Measurements from ENCODE around the gene AQP6.
A peak's percentile ranks its signal among the peaks of the same experiment; 100 is the strongest.

Gene AQP6

DNA sequence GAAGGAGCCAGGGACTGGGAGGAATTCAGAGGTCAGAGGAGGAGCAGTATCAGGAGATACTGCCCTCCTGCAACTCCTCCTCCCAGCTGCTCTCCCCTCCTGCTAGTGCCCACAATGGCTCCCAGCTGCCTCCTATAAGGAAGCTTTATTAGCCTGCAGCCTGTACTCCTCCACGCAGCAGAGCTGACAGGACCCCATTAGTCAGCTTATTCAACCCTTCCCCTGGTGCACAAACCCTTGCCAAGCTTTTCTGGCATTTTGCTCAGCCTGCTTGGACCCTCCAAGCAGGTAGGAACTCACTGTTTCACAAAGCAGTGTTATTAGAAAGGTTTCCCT lies 29.2 kb upstream of the AQP6 start:
- DNase-seq: no peak

DNA sequence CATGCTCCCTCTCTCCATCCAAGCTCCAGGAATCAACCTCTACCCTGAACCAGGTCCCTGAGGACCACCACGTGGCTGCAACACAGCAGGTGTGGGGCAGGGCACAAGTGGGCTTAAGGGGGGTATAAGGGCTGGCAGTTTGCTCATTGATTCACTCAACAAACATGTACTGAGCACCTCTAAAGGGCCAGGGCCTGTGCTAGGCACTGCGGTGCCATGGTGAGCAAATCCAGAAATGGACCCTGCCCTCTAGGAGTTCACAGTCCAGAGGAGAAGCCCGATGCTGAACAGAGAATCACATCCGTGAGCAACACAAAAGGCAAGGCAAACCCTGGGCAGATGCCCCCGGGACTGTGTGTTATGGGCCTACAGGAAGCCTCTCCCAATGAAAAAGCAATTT lies 28.7 kb upstream of the AQP6 start:
- peak; percentile 11 for DNase-seq

DNA sequence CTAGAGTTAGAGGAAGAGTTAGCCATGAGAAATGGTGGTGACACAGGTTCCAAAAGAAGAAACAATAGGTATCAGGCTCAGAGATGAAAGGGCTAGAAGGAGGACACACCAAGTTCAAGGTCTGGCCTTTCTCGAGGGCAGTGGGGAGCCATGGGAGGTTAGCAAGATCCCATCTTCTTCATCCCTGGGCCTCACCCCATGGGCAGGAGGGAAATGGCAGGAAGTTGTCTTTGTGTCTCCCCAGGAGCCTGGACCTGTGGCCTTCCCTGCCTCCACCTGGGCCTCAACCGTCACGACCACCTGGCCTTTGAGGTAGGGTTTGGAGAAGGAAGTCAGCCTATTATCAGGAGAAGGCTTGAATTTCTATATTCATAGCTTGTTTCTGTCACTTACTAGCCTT lies 28.0 kb upstream of the AQP6 start:
- peak; percentile 15 for DNase-seq

DNA sequence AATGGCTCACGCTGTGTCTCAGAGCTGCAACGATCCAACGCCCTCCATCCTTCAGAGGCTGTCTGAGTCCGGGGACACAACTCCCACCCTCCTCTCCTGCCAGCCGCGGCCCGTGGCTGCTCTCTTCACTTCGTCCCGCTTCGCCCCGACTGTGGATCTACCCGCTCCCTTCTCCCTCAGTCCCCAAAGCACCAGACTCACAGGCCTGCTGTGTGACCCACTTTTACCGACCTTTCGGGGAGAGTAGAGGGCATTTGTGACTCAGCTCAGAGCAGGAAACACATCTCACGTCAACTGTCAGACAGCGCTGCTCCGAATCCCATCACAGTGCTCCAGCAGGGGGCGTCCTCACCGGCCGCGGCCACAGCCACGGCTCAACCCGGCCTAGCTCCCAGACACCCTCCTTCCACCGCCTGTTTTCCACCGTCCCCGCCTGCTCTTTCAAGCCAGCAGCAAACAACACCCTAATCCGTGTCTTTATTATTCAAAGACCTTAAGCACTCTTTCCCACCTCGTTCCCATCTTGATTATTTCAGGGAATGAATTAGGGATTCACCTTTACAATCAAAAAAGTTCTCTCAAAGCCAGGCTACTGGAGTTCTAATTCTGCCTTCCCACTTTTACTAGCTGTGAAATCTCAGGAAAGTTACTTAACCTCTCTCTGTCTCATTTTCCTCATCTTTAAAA lies 27.2 kb upstream of the AQP6 start:
- DNase-seq: peak; percentile 75

DNA sequence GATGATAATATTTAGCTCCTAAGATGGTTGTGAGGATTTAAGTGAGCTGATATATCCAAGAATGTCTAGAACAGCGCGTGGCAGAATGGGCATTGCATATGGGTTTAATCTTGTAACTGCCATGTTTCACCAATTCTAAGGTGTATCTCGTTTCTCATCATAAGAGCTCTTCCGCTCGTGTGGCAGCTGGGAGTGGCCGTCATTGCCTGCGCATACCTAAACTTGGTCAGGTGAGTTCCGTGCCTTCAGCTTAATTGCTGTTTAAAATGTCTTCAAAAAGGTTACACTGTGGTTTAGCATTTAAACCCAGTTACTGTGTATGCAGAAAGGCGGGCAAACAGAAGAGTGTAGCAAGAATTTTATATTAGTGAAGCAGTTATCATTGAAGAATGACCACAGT lies 26.7 kb upstream of the AQP6 start:
- DNase-seq: no peak

DNA sequence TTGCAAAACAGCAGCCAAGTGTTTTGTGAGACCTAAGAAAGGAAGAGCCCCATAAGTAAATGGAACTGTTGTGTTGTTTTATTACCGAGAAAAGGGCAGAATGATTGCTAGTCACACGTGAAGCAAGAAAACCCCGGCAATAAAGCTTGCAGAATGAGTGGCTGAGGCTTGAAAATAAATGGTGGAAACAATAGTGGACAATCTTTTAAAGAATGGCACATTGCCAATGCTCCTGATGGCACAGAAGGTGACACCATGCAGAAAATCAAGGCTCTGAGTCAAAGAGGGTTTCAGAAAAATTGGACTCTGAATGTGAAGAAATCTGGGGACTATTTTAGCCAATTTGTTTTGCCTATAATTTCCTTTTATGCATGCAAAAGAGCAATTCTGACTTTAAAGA lies 26.2 kb upstream of the AQP6 start:
- no peak for DNase-seq

DNA sequence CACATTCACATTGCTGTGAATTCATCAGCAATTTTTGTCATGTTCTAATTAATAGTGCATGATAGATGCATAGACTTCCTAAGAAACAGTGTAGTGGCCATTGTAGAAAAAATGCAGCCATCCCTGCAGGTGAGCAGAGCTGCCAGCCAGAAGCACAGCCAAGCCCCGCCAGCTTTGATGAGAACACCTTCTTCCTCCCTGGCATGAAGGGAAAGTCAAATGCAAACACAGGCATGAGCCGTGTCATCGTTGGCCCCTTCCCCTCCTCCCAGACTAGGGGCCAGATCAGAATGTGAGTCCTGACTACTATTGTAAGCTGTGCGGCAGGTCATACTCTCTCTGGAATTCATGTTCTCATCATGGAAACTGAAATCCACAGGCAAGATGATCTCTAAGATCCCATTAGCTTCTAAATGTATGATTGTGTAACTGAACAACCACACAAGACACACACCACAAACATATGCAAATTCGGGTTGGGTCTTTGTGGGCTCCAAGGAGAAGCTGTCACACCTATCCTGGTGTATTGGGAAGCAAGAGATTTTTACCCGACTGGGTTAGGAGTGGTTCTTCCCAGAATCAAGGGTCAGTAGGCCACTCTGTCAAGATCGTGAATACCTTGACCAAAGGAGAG lies 25.0 kb upstream of the AQP6 start:
- DNase-seq: no peak

DNA sequence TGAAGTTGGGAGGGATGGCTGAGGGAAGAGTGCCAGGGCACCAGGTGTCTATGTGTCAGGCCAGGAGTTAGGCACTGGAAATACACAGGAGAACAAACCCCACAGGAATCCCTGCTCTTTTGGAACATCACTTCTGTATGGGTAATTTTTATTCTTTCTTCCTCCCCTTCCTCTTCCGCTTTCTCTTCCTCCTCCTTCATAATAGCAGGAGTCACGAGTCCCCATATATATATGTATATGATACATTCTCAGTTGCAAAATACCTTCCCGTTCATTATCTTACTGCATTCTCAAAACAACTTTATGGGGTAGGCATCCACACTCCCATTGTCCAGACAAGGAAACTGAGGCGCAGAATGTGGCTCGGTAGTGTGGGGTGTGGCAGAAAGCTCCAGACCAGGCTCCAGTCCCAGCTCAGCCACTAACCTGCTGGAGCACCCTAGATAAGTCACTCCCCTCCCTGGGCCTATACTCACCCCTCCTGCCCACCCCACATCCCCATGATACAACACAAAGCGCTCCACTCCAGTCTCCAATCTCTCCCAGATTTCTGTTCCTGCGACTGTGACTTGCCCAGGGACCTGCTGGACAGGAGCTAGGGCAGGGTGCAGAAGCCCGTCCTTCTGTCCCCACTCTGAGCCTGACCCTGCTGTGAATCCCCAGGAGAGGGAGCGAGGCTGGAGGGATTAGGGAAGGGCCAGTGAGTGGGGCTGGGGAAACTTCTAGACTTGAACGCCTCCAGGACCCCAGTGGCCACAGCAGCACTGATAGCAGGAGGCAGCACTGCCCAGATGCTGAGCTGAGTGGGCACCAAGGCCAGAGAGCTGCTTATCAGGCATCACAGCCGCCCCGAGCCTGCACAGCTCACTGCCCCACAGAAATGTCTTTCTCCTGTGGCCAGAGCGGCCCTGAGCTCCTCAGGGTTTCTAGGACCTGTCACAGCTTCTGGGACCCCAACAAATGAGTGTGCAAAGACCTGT lies 23.6 kb upstream of the AQP6 start:
- no peak for DNase-seq

DNA sequence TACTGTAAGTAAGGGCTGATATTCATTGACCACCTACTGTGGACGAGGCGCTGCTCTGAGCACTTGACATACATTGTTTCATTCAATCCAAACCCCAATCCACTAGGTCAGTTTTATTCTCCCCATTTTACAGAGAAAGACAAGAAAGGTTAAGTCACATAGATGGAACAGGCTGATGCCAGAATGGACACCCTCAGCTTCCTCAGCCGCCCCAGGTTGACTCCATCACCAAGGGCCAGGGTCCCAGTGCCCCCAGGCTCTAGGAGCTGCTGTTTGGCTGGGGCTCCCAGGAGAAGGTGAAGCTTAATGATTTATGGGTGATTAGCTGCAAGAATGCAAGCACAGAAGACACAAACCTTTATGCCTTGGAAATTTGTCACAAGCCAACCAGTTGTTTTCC lies 22.9 kb upstream of the AQP6 start:
- DNase-seq: no peak

DNA sequence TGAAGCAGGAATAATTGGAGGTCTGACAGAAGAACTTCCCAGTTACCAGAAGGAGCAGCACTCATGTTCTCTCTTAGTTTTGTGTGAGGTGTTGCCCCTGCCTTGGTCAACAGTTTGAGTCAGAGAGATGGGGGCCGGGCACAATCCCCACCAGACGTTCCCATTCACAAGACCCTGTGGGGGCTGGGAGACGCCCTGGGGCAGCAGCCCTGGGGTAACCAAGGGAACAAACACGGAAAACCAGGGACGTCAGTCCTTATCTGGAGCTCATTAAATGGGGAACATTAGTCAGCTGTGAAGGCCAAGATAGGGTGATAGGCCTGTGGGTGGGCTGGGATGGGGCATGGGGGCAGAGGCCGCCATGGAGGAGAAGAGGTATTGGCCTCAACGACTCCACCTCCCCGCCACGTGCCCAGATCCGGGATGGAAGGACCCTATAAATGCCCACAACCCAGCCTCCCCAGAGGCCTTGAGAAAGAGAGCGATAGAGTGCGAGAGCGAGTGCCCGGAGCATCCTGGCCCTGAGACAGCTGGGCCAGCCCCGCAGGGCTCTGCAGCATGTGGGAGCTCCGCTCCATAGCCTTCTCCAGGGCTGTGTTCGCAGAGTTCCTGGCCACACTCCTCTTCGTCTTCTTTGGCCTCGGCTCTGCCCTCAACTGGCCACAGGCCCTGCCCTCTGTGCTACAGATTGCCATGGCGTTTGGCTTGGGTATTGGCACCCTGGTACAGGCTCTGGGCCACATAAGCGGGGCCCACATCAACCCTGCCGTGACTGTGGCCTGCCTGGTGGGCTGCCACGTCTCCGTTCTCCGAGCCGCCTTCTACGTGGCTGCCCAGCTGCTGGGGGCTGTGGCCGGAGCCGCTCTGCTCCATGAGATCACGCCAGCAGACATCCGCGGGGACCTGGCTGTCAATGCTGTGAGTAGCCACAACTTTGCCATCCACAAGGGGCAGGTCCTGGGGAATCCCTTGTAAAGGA lies 22.2 kb upstream of the AQP6 start, which contains the start of gene AQP2:
TSS of gene AQP2 (plus strand) at position 465 of the 979 bp plus-strand sequence. CDS start at position 559, 94 bp downstream.
- DNase-seq: no peak

DNA sequence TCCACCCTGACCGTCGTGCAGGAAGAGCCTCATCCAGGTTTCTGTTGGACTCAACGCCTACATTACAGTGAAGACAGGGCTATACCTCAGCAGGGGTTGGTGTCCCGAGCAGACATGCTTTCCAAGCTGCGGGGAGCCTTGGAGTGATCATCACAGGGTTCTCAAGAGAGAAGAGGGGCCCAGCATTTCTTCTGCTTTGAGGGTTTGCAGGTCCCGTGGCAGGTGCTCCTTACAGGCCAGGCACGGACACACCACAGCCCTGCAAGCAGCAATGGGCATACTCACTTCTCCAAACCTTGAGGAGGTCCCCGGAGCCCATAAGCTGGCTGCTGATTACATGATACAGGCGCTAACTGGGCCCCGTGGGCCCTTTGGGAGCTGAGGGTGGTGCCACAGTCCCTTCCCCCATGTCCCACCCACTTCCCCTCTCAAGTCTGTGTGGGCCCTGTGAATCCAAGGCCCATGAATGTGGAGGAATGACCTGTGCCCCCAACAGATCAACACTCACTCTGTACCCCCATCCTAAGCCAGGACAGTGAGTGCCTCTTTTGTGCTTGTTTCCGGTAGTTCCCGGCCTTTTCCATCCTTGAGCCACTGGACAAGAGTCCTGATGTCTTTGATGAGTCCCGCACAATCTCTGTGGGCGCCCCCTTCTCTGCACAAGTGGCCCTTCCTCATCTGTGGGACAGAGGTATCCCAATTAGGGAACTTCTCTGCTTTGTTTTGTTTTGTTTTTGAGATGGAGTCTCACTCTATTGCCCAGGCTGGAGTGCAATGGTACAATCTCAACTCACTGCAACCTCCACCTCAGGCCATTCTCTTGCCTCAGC lies 21.1 kb upstream of the AQP6 start:
- no peak for DNase-seq

DNA sequence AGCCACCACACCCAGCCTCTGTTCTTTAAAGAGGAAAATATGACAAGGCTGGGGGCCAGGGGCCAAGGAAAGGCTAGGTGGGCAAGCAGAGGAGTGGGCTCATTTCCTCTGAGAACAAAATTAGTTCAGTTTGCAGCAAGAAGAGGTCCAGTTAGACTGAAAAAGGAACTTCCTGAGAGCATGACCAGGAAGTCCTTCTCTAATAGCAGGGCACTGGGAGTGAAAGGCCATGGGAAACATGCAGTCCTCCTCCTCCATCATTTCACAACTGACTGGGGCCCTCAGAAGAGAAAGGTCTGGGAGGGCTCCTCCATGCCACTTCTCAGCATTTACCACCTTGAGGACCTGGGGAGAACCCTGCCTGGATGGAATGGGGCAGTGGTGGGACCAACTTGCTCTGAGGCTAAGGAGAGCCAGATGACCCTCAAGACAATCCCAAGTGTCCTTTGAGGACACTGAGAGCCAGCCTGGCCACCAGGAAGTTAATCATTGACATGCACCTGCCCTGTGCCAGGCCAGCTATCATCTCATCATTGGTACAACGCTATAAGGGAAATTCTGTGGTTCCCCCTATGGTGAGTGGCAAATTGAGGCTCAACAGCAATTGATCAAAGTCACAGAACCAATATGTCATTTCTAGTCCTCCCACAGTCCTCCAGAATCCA lies 20.2 kb upstream of the AQP6 start:
- no peak for DNase-seq

DNA sequence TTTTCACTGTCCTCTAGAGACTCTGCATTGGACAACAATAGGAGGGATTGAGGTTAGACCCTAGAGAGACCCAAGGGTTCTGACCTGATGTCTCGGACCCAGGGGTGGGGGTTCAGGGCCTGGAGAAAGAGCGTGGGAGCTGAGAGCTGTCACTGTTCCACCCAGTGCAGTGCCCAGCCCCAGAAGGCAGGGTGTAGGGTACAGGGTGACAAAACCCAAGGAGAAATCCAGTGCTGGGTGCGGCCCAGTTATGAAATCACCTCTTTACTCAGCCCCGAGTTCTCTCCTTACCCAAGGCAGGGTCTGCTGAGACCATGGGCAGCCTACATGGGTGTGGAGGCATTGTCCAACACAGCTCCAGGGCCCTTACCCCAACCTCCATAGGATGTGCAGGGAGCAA lies 19.6 kb upstream of the AQP6 start:
- DNase-seq: no peak

DNA sequence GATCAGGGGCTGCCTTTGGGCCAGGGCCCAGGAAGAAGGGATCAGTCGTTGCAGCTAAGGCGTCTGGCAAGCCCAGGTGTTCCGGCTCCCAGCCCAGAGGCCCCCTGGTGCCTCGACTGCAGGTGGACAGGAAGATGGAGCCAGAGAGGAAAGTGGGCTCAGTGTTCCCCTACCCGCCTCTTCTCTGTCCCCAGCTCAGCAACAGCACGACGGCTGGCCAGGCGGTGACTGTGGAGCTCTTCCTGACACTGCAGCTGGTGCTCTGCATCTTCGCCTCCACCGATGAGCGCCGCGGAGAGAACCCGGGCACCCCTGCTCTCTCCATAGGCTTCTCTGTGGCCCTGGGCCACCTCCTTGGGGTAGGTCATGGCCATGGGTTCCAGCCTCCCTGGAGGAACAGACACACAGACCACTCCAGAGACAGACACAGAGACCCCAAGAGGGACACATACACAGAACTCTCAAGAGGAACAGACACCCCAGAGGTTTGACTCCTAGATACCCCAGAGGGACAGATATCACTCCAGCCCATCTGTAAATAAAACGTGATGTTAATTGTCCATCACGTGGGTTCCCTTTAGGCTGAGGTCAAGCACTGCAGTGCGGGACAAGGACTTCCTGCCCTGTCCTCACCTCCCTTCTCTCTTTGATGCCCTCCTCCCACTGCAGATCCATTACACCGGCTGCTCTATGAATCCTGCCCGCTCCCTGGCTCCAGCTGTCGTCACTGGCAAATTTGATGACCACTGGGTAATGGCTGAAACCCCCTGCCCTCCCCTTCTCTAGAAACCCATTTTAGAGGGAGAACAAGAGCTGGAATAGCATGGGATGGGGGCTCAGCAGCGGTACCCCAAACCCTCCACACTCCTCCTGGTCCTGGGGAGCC lies 18.5 kb upstream of the AQP6 start:
- no peak for DNase-seq

DNA sequence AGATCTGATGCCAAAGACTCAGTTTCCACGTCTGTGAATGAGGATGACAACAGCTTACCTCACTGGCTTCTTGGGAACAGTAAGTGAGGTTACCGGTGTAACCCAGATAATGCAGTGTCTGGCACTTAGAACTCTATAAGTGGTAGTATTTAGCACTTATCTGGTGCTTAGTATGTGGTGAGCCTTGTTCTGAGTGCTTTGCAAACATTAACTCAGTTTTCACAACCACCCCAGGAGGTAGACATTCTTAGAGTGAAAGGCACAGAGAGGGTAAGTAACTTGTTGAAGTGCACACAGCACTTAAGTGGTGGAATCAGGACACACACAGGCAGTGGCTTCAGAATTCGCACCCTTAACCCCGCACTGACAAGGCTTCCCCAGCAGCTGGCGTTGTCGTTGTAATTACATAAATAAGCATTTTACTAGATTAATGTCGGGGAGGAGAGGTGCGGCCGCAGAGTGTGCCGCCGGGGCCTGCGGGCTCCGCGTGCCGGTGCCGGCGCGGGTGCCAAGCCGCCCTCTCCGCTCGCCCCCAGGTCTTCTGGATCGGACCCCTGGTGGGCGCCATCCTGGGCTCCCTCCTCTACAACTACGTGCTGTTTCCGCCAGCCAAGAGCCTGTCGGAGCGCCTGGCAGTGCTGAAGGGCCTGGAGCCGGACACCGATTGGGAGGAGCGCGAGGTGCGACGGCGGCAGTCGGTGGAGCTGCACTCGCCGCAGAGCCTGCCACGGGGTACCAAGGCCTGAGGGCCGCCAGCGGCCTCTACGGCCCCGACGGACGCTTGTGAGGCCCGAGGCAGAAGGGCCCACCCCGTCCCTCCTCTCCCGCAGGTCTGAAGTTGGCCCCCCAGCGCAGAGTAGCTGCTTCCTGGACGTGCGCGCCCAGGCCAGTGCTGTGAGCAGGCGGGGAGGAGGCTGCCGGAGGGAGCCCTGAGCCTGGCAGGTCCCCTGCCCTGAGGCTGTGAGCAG lies 17.6 kb upstream of the AQP6 start:
- no peak for DNase-seq

DNA sequence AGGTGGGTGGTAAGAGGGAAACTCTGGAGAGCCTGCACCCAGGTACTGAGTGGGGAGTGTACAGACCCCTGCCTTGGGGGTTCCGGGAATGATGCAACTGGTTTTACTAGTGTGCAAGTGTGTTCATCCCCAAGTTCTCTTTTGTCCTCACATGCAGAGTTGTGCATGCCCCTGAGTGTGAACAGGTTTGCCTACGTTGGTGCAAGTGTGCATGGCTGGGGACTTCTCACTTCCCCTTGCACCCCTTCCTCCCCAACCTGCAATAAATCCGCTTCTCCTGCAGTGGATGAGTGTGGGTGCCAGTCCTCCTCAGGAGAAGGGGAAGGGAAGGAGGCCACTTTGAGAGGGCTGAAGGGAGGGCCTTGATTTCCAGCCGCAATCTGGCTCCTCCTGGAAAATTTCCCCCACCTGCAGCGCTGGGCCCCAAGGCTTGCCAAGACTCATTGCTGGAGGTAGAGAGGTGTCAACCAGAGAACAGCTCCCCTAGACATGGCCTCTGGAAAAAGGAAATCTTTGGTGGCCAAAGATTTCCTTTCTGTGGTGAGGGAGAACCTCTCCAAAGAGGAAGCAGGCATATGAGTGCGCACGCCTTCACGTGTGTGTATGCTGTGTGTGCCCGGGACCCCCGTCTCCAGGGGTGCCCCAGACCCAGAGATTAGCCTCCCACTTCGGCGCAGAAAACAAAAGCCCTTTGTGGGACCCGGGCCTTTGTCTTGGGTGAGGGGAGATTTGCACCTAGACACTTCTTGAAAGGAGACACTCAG lies 16.7 kb upstream of the AQP6 start:
- no peak for DNase-seq

DNA sequence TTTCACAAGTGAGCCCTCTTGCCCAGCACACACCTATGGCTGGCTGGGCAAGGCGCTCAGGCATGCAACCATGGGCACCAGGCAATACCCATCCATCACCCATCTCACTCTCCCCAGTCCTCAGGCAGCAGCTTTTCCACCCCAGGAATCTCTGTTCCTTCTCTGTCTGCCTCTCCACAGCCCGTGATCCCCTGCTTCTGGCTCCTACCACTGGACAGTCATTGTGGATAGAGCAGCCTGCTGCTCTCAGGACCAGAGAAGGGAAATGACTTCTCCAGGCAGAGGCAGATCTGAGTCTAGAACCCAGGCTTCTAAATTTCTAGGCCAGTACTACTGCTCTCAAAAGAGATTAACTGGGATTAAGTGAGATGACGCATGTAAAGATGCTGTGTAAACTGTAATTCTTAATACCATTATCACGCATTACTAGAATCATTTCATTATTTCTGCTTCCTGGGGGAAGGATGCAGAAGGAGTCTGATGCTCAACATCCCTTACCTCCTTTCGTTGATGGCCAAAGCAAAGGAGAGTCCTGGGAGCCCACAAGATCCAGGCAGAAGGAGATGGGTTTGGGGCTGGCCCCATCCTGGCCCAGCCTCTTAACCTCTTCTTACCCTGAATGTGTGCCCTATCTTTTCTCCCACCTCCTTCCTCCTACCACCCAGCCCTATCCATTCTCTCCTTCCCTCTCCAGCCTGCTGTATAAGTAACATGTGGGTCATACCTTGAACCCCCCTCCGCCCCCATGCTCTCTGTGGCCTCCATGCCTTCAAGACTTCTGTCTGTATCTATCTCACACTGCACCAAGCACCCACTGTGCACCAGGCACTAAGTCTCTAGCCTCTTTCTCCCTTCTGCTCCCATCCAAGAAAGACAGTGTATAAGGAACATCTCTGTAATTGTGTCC lies 15.8 kb upstream of the AQP6 start:
- no peak for DNase-seq
